ENCODE measurements around the gene AVPR2.

Gene AVPR2

GRCh38 chrX:153903991-153904957 lies at the start of gene AVPR2:
TSS of gene AVPR2 (plus strand) at chrX:153904673. CDS start at chrX:153905146, 473 bp downstream.
- DNase-seq (ENCODE audit: low spot score): no peak

- no peak for DNase-seq (ENCODE audit: low spot score)
Observed at GRCh38 chrX:153854702-153855101, 49.8 kb upstream of the AVPR2 start.

- no peak for DNase-seq (ENCODE audit: low spot score)
Observed at GRCh38 chrX:153857348-153857903, 47.0 kb upstream of the AVPR2 start.

GRCh38 chrX:153861151-153861550 lies 43.3 kb upstream of the AVPR2 start:
- no peak for DNase-seq (ENCODE audit: low spot score)

GRCh38 chrX:153861733-153862310 lies 42.7 kb upstream of the AVPR2 start:
- DNase-seq (ENCODE audit: low spot score): no peak

GRCh38 chrX:153862369-153863250 lies 41.9 kb upstream of the AVPR2 start:
- no peak for DNase-seq (ENCODE audit: low spot score)

- no peak for DNase-seq (ENCODE audit: low spot score)
Observed at GRCh38 chrX:153863251-153863991, 41.1 kb upstream of the AVPR2 start.

- DNase-seq (ENCODE audit: low spot score): no peak
Observed at GRCh38 chrX:153864101-153864500, 40.4 kb upstream of the AVPR2 start.

- no peak for DNase-seq (ENCODE audit: low spot score)
Observed at GRCh38 chrX:153864561-153865320, 39.7 kb upstream of the AVPR2 start.

GRCh38 chrX:153865321-153865580 lies 39.2 kb upstream of the AVPR2 start:
- no peak for DNase-seq (ENCODE audit: low spot score)

GRCh38 chrX:153865685-153866084 lies 38.8 kb upstream of the AVPR2 start:
- DNase-seq (ENCODE audit: low spot score): no peak

- DNase-seq (ENCODE audit: low spot score): no peak
Observed at GRCh38 chrX:153866302-153867019, 38.0 kb upstream of the AVPR2 start.

- no peak for DNase-seq (ENCODE audit: low spot score)
Observed at GRCh38 chrX:153867139-153867538, 37.3 kb upstream of the AVPR2 start.

GRCh38 chrX:153867671-153868070 lies 36.8 kb upstream of the AVPR2 start:
- DNase-seq (ENCODE audit: low spot score): no peak

- no peak for DNase-seq (ENCODE audit: low spot score)
Observed at GRCh38 chrX:153868576-153869472, 35.6 kb upstream of the AVPR2 start.

- DNase-seq (ENCODE audit: low spot score): no peak
Observed at GRCh38 chrX:153869473-153870287, 34.8 kb upstream of the AVPR2 start.

GRCh38 chrX:153870288-153870690 lies 34.2 kb upstream of the AVPR2 start:
- no peak for DNase-seq (ENCODE audit: low spot score)

- DNase-seq (ENCODE audit: low spot score): no peak
Observed at GRCh38 chrX:153870791-153871360, 33.6 kb upstream of the AVPR2 start.

All from CD4-positive, alpha-beta T cell treated with Interleukin-6 at 100 ng/mL for 8 hours (primary cell).